H9 (cell line): ENCODE results near the gene NR4A2. TPM values are rescaled to one million over a fixed set of nuclear protein-coding genes. Genes with fewer than 3 reads are reported as not detected.

Experiments
- DNase-seq: peaks from one replicate; pipeline ENCODE4 v3.0.0-alpha.2; 2017
- H2AFZ ChIP-seq: one replicate; pipeline ENCODE4 v1.6.1; 2013; ENCODE audit warnings: mild to moderate bottlenecking, low read length, control low read depth, moderate library complexity
- H2AK5ac ChIP-seq: 2 replicates; pipeline ENCODE4 v1.6.1; 2013; ENCODE audit warnings: low read length, control low read depth, mixed read lengths; ENCODE audit not compliant: insufficient read length
- H2BK120ac ChIP-seq: one replicate; pipeline ENCODE4 v1.6.1; 2013; ENCODE audit warnings: low read depth, mild to moderate bottlenecking, low read length, control low read depth, inconsistent platforms; ENCODE audit not compliant: poor library complexity, severe bottlenecking
- H2BK12ac ChIP-seq: 2 replicates; pipeline ENCODE4 v1.6.1; 2013; ENCODE audit warnings: low read length, control low read depth, mixed read lengths, low read depth; ENCODE audit not compliant: insufficient read length
- H2BK15ac ChIP-seq: 2 replicates; pipeline ENCODE4 v1.6.1; 2013; ENCODE audit warnings: low read depth, low read length, control low read depth
- H2BK20ac ChIP-seq: one replicate; pipeline ENCODE4 v1.6.1; 2013; ENCODE audit warnings: low read depth, mild to moderate bottlenecking, low read length, control low read depth, inconsistent platforms; ENCODE audit not compliant: poor library complexity, severe bottlenecking
- H2BK5ac ChIP-seq: 2 replicates; pipeline ENCODE4 v1.6.1; 2013; ENCODE audit warnings: low read length, control low read depth, mixed read lengths; ENCODE audit not compliant: insufficient read length
- H3K14ac ChIP-seq: 2 replicates; pipeline ENCODE4 v1.6.1; 2013; ENCODE audit warnings: low read length, control low read depth; ENCODE audit not compliant: insufficient read depth
- H3K18ac ChIP-seq: 2 replicates; pipeline ENCODE4 v1.6.1; 2013; ENCODE audit warnings: low read depth, mild to moderate bottlenecking, mixed read lengths, low read length, control low read depth; ENCODE audit not compliant: insufficient read length
- H3K23ac ChIP-seq: 2 replicates; pipeline ENCODE4 v1.6.1; 2013; ENCODE audit warnings: low read length, control low read depth, mixed read lengths, low read depth; ENCODE audit not compliant: insufficient read length
- H3K23me2 ChIP-seq: 2 replicates; pipeline ENCODE4 v1.6.1; 2013; ENCODE audit warnings: low read depth, mild to moderate bottlenecking, mixed read lengths, low read length, control low read depth; ENCODE audit not compliant: insufficient read length, poor library complexity, severe bottlenecking
- H3K27ac ChIP-seq: 2 replicates; pipeline ENCODE4 v1.5.1; 2013; ENCODE audit warnings: low read length, control low read depth, mixed read lengths, low read depth; ENCODE audit not compliant: insufficient read length
- H3K27me3 ChIP-seq: 2 replicates; pipeline ENCODE4 v1.6.1; 2013; ENCODE audit warnings: low read length, control low read depth, inconsistent platforms; ENCODE audit not compliant: insufficient read depth
- H3K4ac ChIP-seq: 2 replicates; pipeline ENCODE4 v1.6.1; 2013; ENCODE audit warnings: low read depth, mild to moderate bottlenecking, control low read depth, inconsistent platforms, low read length, moderate library complexity
- H3K4me1 ChIP-seq: 2 replicates; pipeline ENCODE4 v1.6.1; 2013; ENCODE audit warnings: low read length, control low read depth, inconsistent platforms; ENCODE audit not compliant: insufficient read depth
- H3K4me2 ChIP-seq: 2 replicates; pipeline ENCODE4 v1.6.1; 2013; ENCODE audit warnings: low read length, control low read depth, mixed read lengths; ENCODE audit not compliant: insufficient read length, insufficient read depth
- H3K56ac ChIP-seq: 2 replicates; pipeline ENCODE4 v1.6.1; 2013; ENCODE audit warnings: low read depth, mild to moderate bottlenecking, mixed read lengths, low read length, control low read depth; ENCODE audit not compliant: insufficient read length
- H3K79me1 ChIP-seq: 2 replicates; pipeline ENCODE4 v1.6.1; 2013; ENCODE audit warnings: low read depth, mild to moderate bottlenecking, moderate library complexity, low read length, control low read depth, inconsistent platforms; ENCODE audit not compliant: insufficient read depth, poor library complexity, severe bottlenecking
- H3K79me2 ChIP-seq: 2 replicates; pipeline ENCODE4 v1.6.1; 2013; ENCODE audit warnings: low read length, control low read depth, inconsistent platforms; ENCODE audit not compliant: insufficient read depth
- H3K9ac ChIP-seq: 2 replicates; pipeline ENCODE4 v1.6.1; 2013; ENCODE audit warnings: low read length, control low read depth, mixed read lengths; ENCODE audit not compliant: insufficient read length; ENCODE audit errors: extremely low read depth
- H3K9me3 ChIP-seq: one replicate; pipeline ENCODE4 v1.6.1; 2013; ENCODE audit warnings: low read depth, low read length, inconsistent platforms; ENCODE audit not compliant: control insufficient read depth
- H3T11ph ChIP-seq: one replicate; pipeline ENCODE4 v1.6.1; 2013; ENCODE audit warnings: mild to moderate bottlenecking, low read length, control low read depth, inconsistent platforms
- H4K20me1 ChIP-seq: one replicate; pipeline ENCODE4 v1.6.1; 2013; ENCODE audit not compliant: control insufficient read depth, insufficient read length, insufficient read depth
- H4K5ac ChIP-seq: 2 replicates; pipeline ENCODE4 v1.6.1; 2013; ENCODE audit warnings: low read depth, mild to moderate bottlenecking, mixed read lengths, low read length, control low read depth; ENCODE audit not compliant: insufficient read length
- H4K8ac ChIP-seq: replicated peaks from 2 replicates; pipeline ENCODE4 v1.6.1; 2013; ENCODE audit warnings: low read length, control low read depth, mixed read lengths, low read depth; ENCODE audit not compliant: insufficient read length
- H4K91ac ChIP-seq: 2 replicates; pipeline ENCODE4 v1.6.1; 2013; ENCODE audit warnings: low read depth, mild to moderate bottlenecking, moderate library complexity, mixed read lengths, low read length, control low read depth; ENCODE audit not compliant: insufficient read length
- H3K27ac Mint-ChIP-seq, 3 experiments: 2 replicates in 2 of 3; 3 replicates in 1 of 3; pipeline ENCODE4 v1.8.0; 2020 to 2021; ENCODE audit warnings: mixed read lengths in 3 of 3, mild to moderate bottlenecking in 1 of 3, moderate library complexity in 1 of 3
- H3K27me3 Mint-ChIP-seq: 2 replicates; pipeline ENCODE4 v1.8.0; 2021; ENCODE audit warnings: low read depth, mild to moderate bottlenecking, moderate library complexity, mixed read lengths
- H3K36me3 Mint-ChIP-seq, 3 experiments: 2 replicates in 2 of 3; 3 replicates in 1 of 3; pipeline ENCODE4 v1.8.0; 2020 to 2021; ENCODE audit warnings: low read depth in 3 of 3, mixed read lengths in 3 of 3; ENCODE audit not compliant: insufficient read depth in 1 of 3
- H3K4me1 Mint-ChIP-seq, 2 experiments: 2 replicates each; pipeline ENCODE4 v1.8.0; 2020; ENCODE audit warnings: mixed read lengths in 2 of 2
- H3K4me3 Mint-ChIP-seq, 2 experiments: 2 replicates in 1 of 2; 3 replicates in 1 of 2; pipeline ENCODE4 v1.8.0; 2020 to 2021; ENCODE audit warnings: mild to moderate bottlenecking in 2 of 2, mixed read lengths in 2 of 2, moderate library complexity in 1 of 2
- H3K9me3 Mint-ChIP-seq, 2 experiments: 2 replicates in 1 of 2; 3 replicates in 1 of 2; pipeline ENCODE4 v1.8.0; 2020; ENCODE audit warnings: mild to moderate bottlenecking in 2 of 2, mixed read lengths in 2 of 2, moderate library complexity in 1 of 2
- CTCF ChIP-seq: fragments of 200-600 bp; sonication (generic); conservative IDR thresholded peaks from 3 replicates; pipeline ENCODE4 v1.8.0; 2021; ENCODE audit warnings: antibody characterized with exemption, mild to moderate bottlenecking
- total RNA-seq: library from RNA; stranded (reverse); gene quantifications from 2 replicates; pipeline ENCODE4 v1.2.1, GENCODE V29; 2021

NR4A2 gene
- total RNA-seq, 1 experiment from 2014 or later: 2.0 TPM

GRCh38 chr2:156310773-156311172, 21.7 kb downstream of the NR4A2 start:
- Histone ChIP-seq H4K91ac (no peak overlapping the region), H3K27me3 (no peaks in the 10 kb centered on the region), H3K4ac (no peak overlapping the region), H2BK5ac (no peak overlapping the region), H4K5ac (no peak overlapping the region), H3K9ac (no peak overlapping the region), H3K23me2 (no peaks in the 10 kb centered on the region), H3K79me2 (no peaks in the 10 kb centered on the region), H3K79me1 (no peaks in the 10 kb centered on the region), H2BK15ac (no peak overlapping the region), H4K20me1 (no peaks in the 10 kb centered on the region), H3T11ph (no peak overlapping the region), H2BK20ac (no peak overlapping the region), H2BK120ac (no peak overlapping the region), H3K4me2 (no peak overlapping the region), H3K27ac (no peak overlapping the region), H3K9me3 (no peaks in the 10 kb centered on the region), H3K56ac (no peak overlapping the region), H3K23ac (no peak overlapping the region), H2BK12ac (no peak overlapping the region), H2AFZ (no peak overlapping the region), H4K8ac (no peak overlapping the region), H3K18ac (no peak overlapping the region), H3K14ac (no peak overlapping the region), H3K4me1 (no peaks in the 10 kb centered on the region), H2AK5ac (no peak overlapping the region)
- Mint-ChIP-seq H3K27ac (no peak overlapping the region), H3K27me3 (no peaks in the 10 kb centered on the region), H3K4me1 (0 out of 4 replicates have a peak, but pooled peaks cover 0 to 3% of the 10 kb centered on the region in 2 experiments), H3K36me3 (no peaks in the 10 kb centered on the region; a peak in 1 of 7 replicates), H3K4me3 (no peak overlapping the region), H3K9me3 (no peaks in the 10 kb centered on the region)
- TF ChIP-seq CTCF: no peak
- DNase-seq: no peak
